ENCODE data around the gene PIP5KL1. TPM values are rescaled to one million over a fixed set of nuclear protein-coding genes. Genes with fewer than 3 reads are reported as not detected.

The PIP5KL1 gene
- total RNA-seq, 1 experiment from 2014 or later: 0.17 TPM

GRCh38 chr9:127927988-127928675 is 2.4 kb downstream of the PIP5KL1 start:
- no peak overlapping the region for H3K27ac Mint-ChIP-seq (ENCODE audit: unreplicated experiment)
- TF ChIP-seq CTCF (IDR thresholded peaks at IDR 0.05; ENCODE audit: unreplicated experiment): no peak
- CTCF ChIA-PET: no interaction called here
- peaks cover 28% of the 10 kb centered on the region for H3K36me3 Mint-ChIP-seq (ENCODE audit: insufficient read depth, unreplicated experiment)
- peaks cover 25% of the 10 kb centered on the region for H3K27me3 Mint-ChIP-seq (ENCODE audit: unreplicated experiment)
- intact Hi-C loops (cut with micrococcal nuclease; ENCODE audit: unreplicated experiment): no loop called here
- no TSS peak for BruUV-seq (replicated peaks)
- peak overlapping the region; percentile 37 for H3K4me3 Mint-ChIP-seq (ENCODE audit: low read depth, unreplicated experiment)
- H3K4me1 Mint-ChIP-seq (ENCODE audit: low read depth, unreplicated experiment): peaks cover 10% of the 10 kb centered on the region
- no peaks in the 10 kb centered on the region for H3K9me3 Mint-ChIP-seq (ENCODE audit: low read depth, unreplicated experiment)
- no peak for DNase-seq

- Mint-ChIP-seq H3K27ac (ENCODE audit: unreplicated experiment) (no peak overlapping the region), H3K9me3 (ENCODE audit: low read depth, unreplicated experiment) (no peaks in the 10 kb centered on the region), H3K36me3 (ENCODE audit: insufficient read depth, unreplicated experiment) (peaks cover 26% of the 10 kb centered on the region), H3K27me3 (ENCODE audit: unreplicated experiment) (peaks cover 25% of the 10 kb centered on the region), H3K4me3 (ENCODE audit: low read depth, unreplicated experiment) (peak overlapping the region; percentile 37), H3K4me1 (ENCODE audit: low read depth, unreplicated experiment) (peaks cover 10% of the 10 kb centered on the region)
- no peak for DNase-seq
- no TSS peak for BruUV-seq (replicated peaks)
- TF ChIP-seq CTCF (IDR thresholded peaks at IDR 0.05; ENCODE audit: unreplicated experiment): no peak
- intact Hi-C loops (cut with micrococcal nuclease; ENCODE audit: unreplicated experiment): no loop called here
- CTCF ChIA-PET: no interaction called here
Measured at GRCh38 chr9:127927201-127927987, 3.2 kb downstream of the PIP5KL1 start.

- no peak overlapping the region for H3K27ac Mint-ChIP-seq (ENCODE audit: unreplicated experiment)
- H3K9me3 Mint-ChIP-seq (ENCODE audit: low read depth, unreplicated experiment): no peaks in the 10 kb centered on the region
- peaks cover 27% of the 10 kb centered on the region for H3K36me3 Mint-ChIP-seq (ENCODE audit: insufficient read depth, unreplicated experiment)
- intact Hi-C loops (cut with micrococcal nuclease; ENCODE audit: unreplicated experiment): no loop called here
- H3K4me3 Mint-ChIP-seq (ENCODE audit: low read depth, unreplicated experiment): peak overlapping the region; percentile 37
- H3K4me1 Mint-ChIP-seq (ENCODE audit: low read depth, unreplicated experiment): peaks cover 10% of the 10 kb centered on the region
- no peak for DNase-seq
- CTCF ChIA-PET: no interaction called here
- TF ChIP-seq CTCF (IDR thresholded peaks at IDR 0.05; ENCODE audit: unreplicated experiment): no peak
- H3K27me3 Mint-ChIP-seq (ENCODE audit: unreplicated experiment): peaks cover 25% of the 10 kb centered on the region
- BruUV-seq (replicated peaks): no TSS peak
Measured at GRCh38 chr9:127926906-127927200, 3.7 kb downstream of the PIP5KL1 start.

- BruUV-seq (replicated peaks): no TSS peak
- no peak for DNase-seq
- Mint-ChIP-seq H3K4me1 (ENCODE audit: low read depth, unreplicated experiment) (peaks cover 3% of the 10 kb centered on the region), H3K4me3 (ENCODE audit: low read depth, unreplicated experiment) (no peak overlapping the region), H3K9me3 (ENCODE audit: low read depth, unreplicated experiment) (no peaks in the 10 kb centered on the region), H3K36me3 (ENCODE audit: insufficient read depth, unreplicated experiment) (peaks cover 24% of the 10 kb centered on the region), H3K27me3 (ENCODE audit: unreplicated experiment) (peaks cover 25% of the 10 kb centered on the region), H3K27ac (ENCODE audit: unreplicated experiment) (no peak overlapping the region)
- intact Hi-C loops (cut with micrococcal nuclease; ENCODE audit: unreplicated experiment): no loop called here
- no peak for TF ChIP-seq CTCF (IDR thresholded peaks at IDR 0.05; ENCODE audit: unreplicated experiment)
- CTCF ChIA-PET: interaction anchor here (0.7 kb wide), 2 partner anchors 170 to 445 kb away, joined by 4 read pairs; no protein-coding TSS in a partner anchor
Measured at GRCh38 chr9:127925959-127926905, 4.3 kb downstream of the PIP5KL1 start.
